GOT3 (cell line): Measurements from ENCODE around the gene SLC36A4.
"Not testable (repeated sequence)": the region's sequence is repeated elsewhere in the genome, so short reads cannot be mapped to it uniquely, and the experiment has no call there.

Experiments used
- DNase-seq: peaks from one replicate; lab custom pipeline; 2025; ENCODE audit warnings: mixed read lengths; lab: John Stamatoyannopoulos, UW

Gene SLC36A4

GRCh38 chr11:93118276-93118675, 79.5 kb downstream of the SLC36A4 start:
- no peak for DNase-seq

- no peak for DNase-seq
Observed at GRCh38 chr11:93117565-93117964, 80.2 kb downstream of the SLC36A4 start.

DNA sequence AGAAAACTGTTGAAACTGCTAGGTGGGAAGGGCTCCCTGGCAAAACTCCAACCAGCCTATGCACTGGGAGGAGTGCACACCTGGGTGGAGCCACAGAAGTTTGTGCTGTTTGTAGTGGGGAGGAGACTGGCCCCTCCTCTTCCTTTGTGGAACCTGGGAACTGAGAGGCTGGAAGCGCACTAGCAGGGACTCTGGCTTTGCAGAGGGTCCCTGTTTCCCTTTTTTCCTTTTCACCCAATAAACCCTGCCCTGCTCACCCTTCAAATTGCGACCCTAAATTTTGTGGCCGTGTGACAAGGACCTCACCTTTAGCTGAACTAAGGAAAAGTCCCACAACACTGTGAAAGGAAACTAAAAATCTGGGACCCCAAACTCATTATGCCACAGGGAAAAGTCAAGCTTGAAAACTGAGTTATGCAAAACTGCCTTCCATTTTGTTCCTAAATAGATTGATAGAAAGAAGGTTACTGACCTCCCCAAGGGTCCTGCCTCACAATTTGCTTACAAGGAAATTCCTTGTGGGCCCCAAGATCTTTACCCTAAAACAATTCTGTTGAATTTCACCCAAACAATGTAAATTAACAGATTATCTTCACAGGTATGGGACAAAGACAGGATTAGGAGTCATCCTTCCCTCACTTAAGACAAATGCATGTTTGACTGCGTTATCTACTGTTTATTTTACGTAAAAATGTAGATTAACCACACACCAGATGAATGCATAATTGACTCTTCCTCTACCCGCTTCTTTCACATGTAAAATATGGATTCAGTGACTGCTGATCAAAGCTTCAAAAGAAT, 81.0 kb downstream of the SLC36A4 start:
- no peak for DNase-seq

DNA sequence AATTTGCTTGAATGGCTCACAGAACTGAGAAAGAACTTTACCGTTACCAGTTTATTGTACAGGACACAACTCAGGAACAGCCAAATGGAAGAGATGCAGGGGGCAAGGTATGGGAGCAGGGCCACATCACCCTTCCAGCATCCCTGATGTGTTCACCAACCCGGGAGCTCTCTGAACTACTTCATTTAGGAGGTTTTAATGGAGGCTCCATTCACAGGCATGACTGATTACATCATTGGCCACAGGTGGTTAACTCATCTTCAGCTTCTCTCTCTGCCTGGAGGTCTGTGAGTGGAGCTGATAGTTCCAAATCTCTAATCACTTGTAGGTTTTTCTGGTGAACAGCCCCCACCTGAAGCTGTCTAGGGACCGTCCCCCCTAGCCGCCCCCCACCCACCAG, 83.5 kb downstream of the SLC36A4 start:
- no peak for DNase-seq

DNA sequence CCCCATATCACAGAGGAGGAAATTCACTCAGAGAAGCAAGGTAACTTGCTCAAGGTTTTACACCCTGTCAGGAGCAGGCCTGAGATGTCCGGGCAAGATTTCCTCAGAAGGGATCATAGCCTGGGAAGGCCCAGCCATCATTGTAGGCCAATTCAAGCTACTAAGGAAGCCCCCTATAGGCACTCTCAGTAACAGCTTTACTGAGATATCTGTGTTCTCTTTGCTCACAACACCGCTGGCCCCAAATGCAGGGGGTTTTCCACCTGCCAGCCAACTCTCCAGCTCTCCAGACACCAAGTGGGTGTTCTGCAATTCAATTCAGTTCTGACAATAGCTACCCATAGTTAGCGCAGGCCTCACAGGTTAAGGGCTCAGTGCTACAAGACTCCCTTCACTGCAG, 84.0 kb downstream of the SLC36A4 start:
- no peak for DNase-seq

- not testable (repeated sequence) for DNase-seq
Observed at GRCh38 chr11:93111147-93111546, 86.6 kb downstream of the SLC36A4 start.

DNA sequence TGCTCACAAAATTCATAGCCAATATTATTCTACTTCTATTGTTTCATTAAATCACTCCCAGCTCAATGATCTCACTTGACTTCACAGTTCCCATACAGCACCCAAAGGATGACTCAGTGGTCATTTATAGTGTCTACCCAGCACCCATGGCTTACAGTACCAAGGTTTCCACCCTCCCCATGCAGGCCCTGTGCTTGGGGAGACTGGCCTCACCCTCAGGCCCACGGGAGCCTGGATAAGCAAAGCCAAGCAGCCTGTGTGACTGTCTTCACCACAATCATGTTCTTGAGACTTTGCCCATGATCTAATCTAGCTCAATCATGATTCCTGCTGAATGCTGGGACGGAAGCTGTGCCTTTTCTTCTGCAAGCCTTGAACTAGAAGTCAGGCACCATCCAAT, 97.6 kb downstream of the SLC36A4 start:
- DNase-seq = no peak

GRCh38 chr11:93099806-93100205, 98.0 kb downstream of the SLC36A4 start:
- no peak for DNase-seq
